Upper lobe of left lung (tissue), 4 donors: Measurements from ENCODE around the gene SLC39A5.

ENCODE experiments used
- POLR2A ChIP-seq, 4 donors: fragments of 450-650 bp; IDR thresholded peaks; one replicate each; pipeline ENCODE4 v1.5.1; 2016 to 2017; ENCODE audit warnings: antibody characterized with exemption in 4 of 4, mild to moderate bottlenecking in 2 of 4
- TF ChIP-seq, protein P1 (sequence below), 6 experiments: fragments of 450-650 bp in 4 of 6; fragments of 200-600 bp in 2 of 6; sonication (generic) in 2 of 6; IDR thresholded peaks; one replicate each; pipeline ENCODE4 v1.5.1; 2016 to 2019; ENCODE audit warnings: antibody characterized with exemption in 6 of 6

GRCh38 chr12:56257071-56257470 is 27.2 kb downstream of the SLC39A5 start:
- TF ChIP-seq, protein P1, sequence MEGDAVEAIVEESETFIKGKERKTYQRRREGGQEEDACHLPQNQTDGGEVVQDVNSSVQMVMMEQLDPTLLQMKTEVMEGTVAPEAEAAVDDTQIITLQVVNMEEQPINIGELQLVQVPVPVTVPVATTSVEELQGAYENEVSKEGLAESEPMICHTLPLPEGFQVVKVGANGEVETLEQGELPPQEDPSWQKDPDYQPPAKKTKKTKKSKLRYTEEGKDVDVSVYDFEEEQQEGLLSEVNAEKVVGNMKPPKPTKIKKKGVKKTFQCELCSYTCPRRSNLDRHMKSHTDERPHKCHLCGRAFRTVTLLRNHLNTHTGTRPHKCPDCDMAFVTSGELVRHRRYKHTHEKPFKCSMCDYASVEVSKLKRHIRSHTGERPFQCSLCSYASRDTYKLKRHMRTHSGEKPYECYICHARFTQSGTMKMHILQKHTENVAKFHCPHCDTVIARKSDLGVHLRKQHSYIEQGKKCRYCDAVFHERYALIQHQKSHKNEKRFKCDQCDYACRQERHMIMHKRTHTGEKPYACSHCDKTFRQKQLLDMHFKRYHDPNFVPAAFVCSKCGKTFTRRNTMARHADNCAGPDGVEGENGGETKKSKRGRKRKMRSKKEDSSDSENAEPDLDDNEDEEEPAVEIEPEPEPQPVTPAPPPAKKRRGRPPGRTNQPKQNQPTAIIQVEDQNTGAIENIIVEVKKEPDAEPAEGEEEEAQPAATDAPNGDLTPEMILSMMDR (IDR thresholded peaks at IDR 0.05), result no peak
- TF ChIP-seq POLR2A (IDR thresholded peaks at IDR 0.05), result no peak
